ENCODE results near the gene WDR27. TPM values are rescaled to one million over a fixed set of nuclear protein-coding genes. Genes with fewer than 3 reads are reported as not detected.

WDR27 gene
- polyA plus RNA-seq, 1 donor from 2014 or later: 35.8 TPM

DNA sequence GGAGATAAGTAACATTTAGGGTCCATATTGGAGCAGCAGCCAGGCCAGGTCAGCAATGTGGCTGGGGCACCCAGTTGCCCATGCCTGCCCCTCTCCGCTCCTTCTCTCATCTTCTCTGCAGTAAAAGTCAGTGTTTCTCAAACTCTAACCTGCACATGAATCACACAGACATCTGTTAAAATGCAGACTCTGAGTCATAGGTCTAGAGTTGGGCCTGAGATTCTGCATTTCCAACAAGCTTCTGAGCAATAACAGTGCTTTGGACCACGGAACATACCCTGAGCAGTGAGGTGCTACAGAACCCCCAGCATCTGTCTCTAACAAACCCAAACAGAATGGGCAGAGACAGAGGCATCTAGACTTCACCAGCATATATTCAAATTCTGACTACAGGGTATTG lies 12.3 kb upstream of the WDR27 start:
- no peak overlapping the region for H3K9ac ChIP-seq (ENCODE audit: low read length)

DNA sequence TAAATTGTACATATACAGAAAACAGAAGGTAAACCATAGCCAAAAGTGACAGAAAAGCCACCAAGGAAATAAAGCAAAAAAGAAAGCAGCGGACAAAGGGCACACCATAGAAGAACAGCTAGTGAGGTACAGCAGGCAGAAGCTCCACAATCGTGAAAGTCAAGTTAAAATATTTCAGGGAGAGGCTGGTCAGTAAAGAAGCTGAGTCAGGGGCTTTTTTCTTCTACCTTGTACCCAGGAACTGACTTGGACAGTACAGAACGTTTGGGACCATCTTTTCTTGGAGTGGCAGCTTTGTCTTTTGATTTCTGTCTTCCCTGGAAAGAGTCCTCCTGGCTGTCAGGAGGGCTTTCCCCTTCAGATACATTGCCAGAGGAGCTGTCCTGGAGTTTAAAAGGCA lies 8.2 kb upstream of the WDR27 start:
- Histone ChIP-seq H3K4me3 (ENCODE audit: low read length) (no peak overlapping the region), H3K9ac (ENCODE audit: low read length) (no peak overlapping the region), H3F3A (ENCODE audit: insufficient read depth, low read length, poor library complexity, severe bottlenecking) (no peaks in the 10 kb centered on the region), H4K20me1 (ENCODE audit: insufficient read depth) (no peaks in the 10 kb centered on the region), H3K9me2 (ENCODE audit: insufficient read depth, low read length) (no peaks in the 10 kb centered on the region), H3K4me2 (ENCODE audit: low read length) (no peak overlapping the region), H3K27ac (ENCODE audit: low read length) (no peak overlapping the region), H3K9me3 (ENCODE audit: low read length) (no peaks in the 10 kb centered on the region), H3K27me3 (ENCODE audit: insufficient read depth, low read depth, low read length) (no peaks in the 10 kb centered on the region), H2AFZ (ENCODE audit: low read depth, low read length) (no peak overlapping the region), H3K36me3 (ENCODE audit: insufficient read depth, low read length) (peaks cover 15% of the 10 kb centered on the region), H3K79me2 (replicated peaks; ENCODE audit: insufficient read depth, low read length) (no peaks in the 10 kb centered on the region)
- TF ChIP-seq RAD21 (conservative IDR thresholded peaks at IDR 0.05): no peak
- TF ChIP-seq SMC3 (conservative IDR thresholded peaks at IDR 0.05; ENCODE audit: poor library complexity): no peak
- no peak for TF ChIP-seq MXI1 (conservative IDR thresholded peaks at IDR 0.05; ENCODE audit: poor library complexity, severe bottlenecking)

More for the DNA sequence above, 12.3 kb upstream of the WDR27 start:
- H3K36me3 ChIP-seq (ENCODE audit: insufficient read depth, low read length): peaks cover 5% of the 10 kb centered on the region
- H3K27me3 ChIP-seq (ENCODE audit: insufficient read depth, low read depth, low read length): no peaks in the 10 kb centered on the region
- H3K9me2 ChIP-seq (ENCODE audit: insufficient read depth, low read length): no peaks in the 10 kb centered on the region
- no peak overlapping the region for H3K4me3 ChIP-seq (ENCODE audit: low read length)
- H3K9me3 ChIP-seq (ENCODE audit: low read length): no peaks in the 10 kb centered on the region
- H3K27ac ChIP-seq (ENCODE audit: low read length): no peak overlapping the region
- H3K79me2 ChIP-seq (replicated peaks; ENCODE audit: insufficient read depth, low read length): peaks cover 16% of the 10 kb centered on the region
- no peak overlapping the region for H2AFZ ChIP-seq (ENCODE audit: low read depth, low read length)
- H3K4me2 ChIP-seq (ENCODE audit: low read length): no peak overlapping the region
- TF ChIP-seq REST (IDR thresholded peaks at IDR 0.05; ENCODE audit: borderline replicate concordance): no peak
- TF ChIP-seq, protein P1, sequence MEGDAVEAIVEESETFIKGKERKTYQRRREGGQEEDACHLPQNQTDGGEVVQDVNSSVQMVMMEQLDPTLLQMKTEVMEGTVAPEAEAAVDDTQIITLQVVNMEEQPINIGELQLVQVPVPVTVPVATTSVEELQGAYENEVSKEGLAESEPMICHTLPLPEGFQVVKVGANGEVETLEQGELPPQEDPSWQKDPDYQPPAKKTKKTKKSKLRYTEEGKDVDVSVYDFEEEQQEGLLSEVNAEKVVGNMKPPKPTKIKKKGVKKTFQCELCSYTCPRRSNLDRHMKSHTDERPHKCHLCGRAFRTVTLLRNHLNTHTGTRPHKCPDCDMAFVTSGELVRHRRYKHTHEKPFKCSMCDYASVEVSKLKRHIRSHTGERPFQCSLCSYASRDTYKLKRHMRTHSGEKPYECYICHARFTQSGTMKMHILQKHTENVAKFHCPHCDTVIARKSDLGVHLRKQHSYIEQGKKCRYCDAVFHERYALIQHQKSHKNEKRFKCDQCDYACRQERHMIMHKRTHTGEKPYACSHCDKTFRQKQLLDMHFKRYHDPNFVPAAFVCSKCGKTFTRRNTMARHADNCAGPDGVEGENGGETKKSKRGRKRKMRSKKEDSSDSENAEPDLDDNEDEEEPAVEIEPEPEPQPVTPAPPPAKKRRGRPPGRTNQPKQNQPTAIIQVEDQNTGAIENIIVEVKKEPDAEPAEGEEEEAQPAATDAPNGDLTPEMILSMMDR (IDR thresholded peaks at IDR 0.05; ENCODE audit: poor library complexity, severe bottlenecking): no peak
- TF ChIP-seq EP300 (conservative IDR thresholded peaks at IDR 0.05; ENCODE audit: poor library complexity, severe bottlenecking): no peak
- TF ChIP-seq TAF1 (IDR thresholded peaks at IDR 0.05; ENCODE audit: low read depth): no peak
- TF ChIP-seq POLR2AphosphoS5 (IDR thresholded peaks at IDR 0.05): no peak
- no peak for TF ChIP-seq RAD21 (conservative IDR thresholded peaks at IDR 0.05)
- no peak for TF ChIP-seq EZH2 (IDR thresholded peaks at IDR 0.05; ENCODE audit: borderline replicate concordance, insufficient read depth, low read length, poor library complexity, severe bottlenecking)
- TF ChIP-seq SMC3 (conservative IDR thresholded peaks at IDR 0.05; ENCODE audit: poor library complexity): no peak
- TF ChIP-seq MXI1 (conservative IDR thresholded peaks at IDR 0.05; ENCODE audit: poor library complexity, severe bottlenecking): no peak
- H3F3A ChIP-seq (ENCODE audit: insufficient read depth, low read length, poor library complexity, severe bottlenecking): no peaks in the 10 kb centered on the region
- H4K20me1 ChIP-seq (ENCODE audit: insufficient read depth): no peaks in the 10 kb centered on the region

- peaks cover 1% of the 10 kb centered on the region for H3K79me2 ChIP-seq (replicated peaks; ENCODE audit: insufficient read depth, low read length)
- no peaks in the 10 kb centered on the region for H3K27me3 ChIP-seq (ENCODE audit: insufficient read depth, low read depth, low read length)
- TF ChIP-seq TAF1 (IDR thresholded peaks at IDR 0.05; ENCODE audit: low read depth): no peak
- TF ChIP-seq, protein P1 (IDR thresholded peaks at IDR 0.05; ENCODE audit: poor library complexity, severe bottlenecking): no peak
- no peak for TF ChIP-seq MXI1 (conservative IDR thresholded peaks at IDR 0.05; ENCODE audit: poor library complexity, severe bottlenecking)
- no peaks in the 10 kb centered on the region for H3F3A ChIP-seq (ENCODE audit: insufficient read depth, low read length, poor library complexity, severe bottlenecking)
- no peak overlapping the region for H3K4me2 ChIP-seq (ENCODE audit: low read length)
- H3K9me3 ChIP-seq (ENCODE audit: low read length): no peaks in the 10 kb centered on the region
- no peak overlapping the region for H3K4me3 ChIP-seq (ENCODE audit: low read length)
- H3K9ac ChIP-seq (ENCODE audit: low read length): no peak overlapping the region
- peaks cover 15% of the 10 kb centered on the region for H3K36me3 ChIP-seq (ENCODE audit: insufficient read depth, low read length)
- no peak overlapping the region for H3K27ac ChIP-seq (ENCODE audit: low read length)
- no peaks in the 10 kb centered on the region for H4K20me1 ChIP-seq (ENCODE audit: insufficient read depth)
- H2AFZ ChIP-seq (ENCODE audit: low read depth, low read length): no peak overlapping the region
- no peaks in the 10 kb centered on the region for H3K9me2 ChIP-seq (ENCODE audit: insufficient read depth, low read length)
Observed at GRCh38 chr6:169709293-169709692, 7.5 kb upstream of the WDR27 start.

All from neural cell (in vitro differentiated cells).